Measurements from ENCODE around the gene GNPAT. TPM values are rescaled to one million over a fixed set of nuclear protein-coding genes. Genes with fewer than 3 reads are reported as not detected.

The GNPAT gene
- total RNA-seq, 4 donors from 2014 or later, result 33.9 to 41.9 (median 38.8) TPM

DNA sequence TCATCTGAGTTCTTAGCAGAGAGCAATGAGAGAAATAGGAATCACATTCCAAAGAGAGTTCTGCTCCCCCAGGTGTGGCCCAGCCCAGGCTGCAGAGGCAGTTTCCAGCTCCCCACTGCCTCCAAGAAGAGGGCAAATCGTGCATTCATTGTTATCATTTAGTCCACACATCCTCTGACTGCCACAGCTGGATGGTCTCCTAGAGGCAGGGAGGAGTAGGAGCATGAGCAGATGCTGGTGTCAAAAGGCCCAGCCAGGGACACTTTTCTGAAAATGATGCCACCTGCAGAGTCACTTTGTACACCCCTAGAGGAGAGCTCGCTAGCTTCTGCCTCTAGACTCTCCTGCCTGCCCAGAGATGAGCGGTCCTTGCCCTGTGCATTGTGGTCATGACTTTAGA, 33.6 kb upstream of the GNPAT start:
- no peak for TF ChIP-seq POLR2A (IDR thresholded peaks at IDR 0.05)
- TF ChIP-seq, protein P1, sequence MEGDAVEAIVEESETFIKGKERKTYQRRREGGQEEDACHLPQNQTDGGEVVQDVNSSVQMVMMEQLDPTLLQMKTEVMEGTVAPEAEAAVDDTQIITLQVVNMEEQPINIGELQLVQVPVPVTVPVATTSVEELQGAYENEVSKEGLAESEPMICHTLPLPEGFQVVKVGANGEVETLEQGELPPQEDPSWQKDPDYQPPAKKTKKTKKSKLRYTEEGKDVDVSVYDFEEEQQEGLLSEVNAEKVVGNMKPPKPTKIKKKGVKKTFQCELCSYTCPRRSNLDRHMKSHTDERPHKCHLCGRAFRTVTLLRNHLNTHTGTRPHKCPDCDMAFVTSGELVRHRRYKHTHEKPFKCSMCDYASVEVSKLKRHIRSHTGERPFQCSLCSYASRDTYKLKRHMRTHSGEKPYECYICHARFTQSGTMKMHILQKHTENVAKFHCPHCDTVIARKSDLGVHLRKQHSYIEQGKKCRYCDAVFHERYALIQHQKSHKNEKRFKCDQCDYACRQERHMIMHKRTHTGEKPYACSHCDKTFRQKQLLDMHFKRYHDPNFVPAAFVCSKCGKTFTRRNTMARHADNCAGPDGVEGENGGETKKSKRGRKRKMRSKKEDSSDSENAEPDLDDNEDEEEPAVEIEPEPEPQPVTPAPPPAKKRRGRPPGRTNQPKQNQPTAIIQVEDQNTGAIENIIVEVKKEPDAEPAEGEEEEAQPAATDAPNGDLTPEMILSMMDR (IDR thresholded peaks at IDR 0.05), result no peak
- peaks cover 3 to 18% of the 10 kb centered on the region in 2 donors for H3K4me1 ChIP-seq
- no peak overlapping the region for H3K27ac ChIP-seq
- no peaks in the 10 kb centered on the region for H3K9me3 ChIP-seq
- DNase-seq, result no peak
- H3K4me3 ChIP-seq (replicated peaks in 1 of 3), result no peak overlapping the region
- WGBS, 2 donors, result 72 to 80% methylated on average over 3 of the region's 3 CpGs
- intact Hi-C loops (cut with DNase I), result loop anchor here (10.0 kb wide), 1 partner anchor 573 kb away; no protein-coding TSS in a partner anchor
- H3K36me3 ChIP-seq, result no peaks in the 10 kb centered on the region
- no peaks in the 10 kb centered on the region for H3K27me3 ChIP-seq

DNA sequence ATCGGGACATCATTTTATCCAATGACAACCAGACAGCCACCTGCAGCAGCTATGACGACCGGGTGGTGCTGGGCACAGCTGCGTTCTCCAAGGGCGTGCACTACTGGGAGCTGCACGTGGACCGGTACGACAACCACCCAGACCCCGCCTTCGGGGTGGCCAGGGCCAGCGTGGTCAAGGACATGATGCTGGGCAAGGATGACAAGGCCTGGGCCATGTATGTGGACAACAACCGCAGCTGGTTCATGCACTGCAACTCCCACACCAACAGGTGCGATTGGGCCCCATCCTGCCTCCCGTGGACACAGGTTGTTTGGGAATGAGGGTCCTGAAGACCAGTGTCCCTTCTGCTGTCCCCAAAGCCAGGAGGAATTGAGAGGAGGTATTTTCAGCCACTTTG, 32.0 kb upstream of the GNPAT start:
- Histone ChIP-seq H3K27ac (no peak overlapping the region), H3K36me3 (no peaks in the 10 kb centered on the region), H3K9me3 (no peaks in the 10 kb centered on the region), H3K4me1 (peaks cover 3 to 18% of the 10 kb centered on the region in 2 donors), H3K27me3 (no peaks in the 10 kb centered on the region), H3K4me3 (replicated peaks in 1 of 3) (no peak overlapping the region)
- no peak for TF ChIP-seq POLR2A (IDR thresholded peaks at IDR 0.05)
- TF ChIP-seq, protein P1 (IDR thresholded peaks at IDR 0.05), result no peak
- WGBS, 2 donors, result 93 to 100% methylated on average over 7 to 11 of the region's 14 CpGs
- intact Hi-C loops (cut with DNase I), result loop anchor here (10.0 kb wide), 1 partner anchor 574 kb away; no protein-coding TSS in a partner anchor
- DNase-seq, result no peak

GRCh38 chr1:231209531-231209930, 31.5 kb upstream of the GNPAT start:
- intact Hi-C loops (cut with DNase I), result loop anchor here (10.0 kb wide), 1 partner anchor 575 kb away; no protein-coding TSS in a partner anchor
- WGBS, 2 donors, result 100% methylated on average over 1 to 2 of the region's 5 CpGs

GRCh38 chr1:231210126-231210525, 30.9 kb upstream of the GNPAT start:
- H3K9me3 ChIP-seq, result no peaks in the 10 kb centered on the region

More at GRCh38 chr1:231209531-231209930, 31.5 kb upstream of the GNPAT start:
- Histone ChIP-seq H3K27me3 (no peaks in the 10 kb centered on the region), H3K27ac (no peak overlapping the region), H3K36me3 (no peaks in the 10 kb centered on the region), H3K4me3 (replicated peaks in 1 of 3) (no peak overlapping the region), H3K9me3 (no peaks in the 10 kb centered on the region), H3K4me1 (peaks cover 3 to 16% of the 10 kb centered on the region in 2 donors)
- no peak for DNase-seq
- no peak for TF ChIP-seq POLR2A (IDR thresholded peaks at IDR 0.05)
- TF ChIP-seq, protein P1 (IDR thresholded peaks at IDR 0.05), result no peak

More at GRCh38 chr1:231210126-231210525, 30.9 kb upstream of the GNPAT start:
- peaks cover under 1 to 10% of the 10 kb centered on the region in 2 donors for H3K4me1 ChIP-seq
- TF ChIP-seq POLR2A (IDR thresholded peaks at IDR 0.05), result no peak
- TF ChIP-seq, protein P1 (IDR thresholded peaks at IDR 0.05), result no peak
- intact Hi-C loops (cut with DNase I), result loop anchor here (5.0 kb wide), 1 partner anchor 293 kb away; no protein-coding TSS in a partner anchor
- no peaks in the 10 kb centered on the region for H3K27me3 ChIP-seq
- WGBS, 2 donors, result 75 to 100% methylated on average over 3 to 4 of the region's 6 CpGs
- no peak overlapping the region for H3K27ac ChIP-seq
- H3K4me3 ChIP-seq (replicated peaks in 1 of 3), result no peak overlapping the region
- H3K36me3 ChIP-seq, result no peaks in the 10 kb centered on the region
- no peak for DNase-seq
